Ectodermal cell (in vitro differentiated cells): Measurements from ENCODE around the gene XPA.
"Not testable (repeated sequence)": the region's sequence is repeated elsewhere in the genome, so short reads cannot be mapped to it uniquely, and the experiment has no call there.

ENCODE experiments used
- H3K27ac ChIP-seq: 2 replicates; pipeline ENCODE4 v1.7.0; 2013; ENCODE audit warnings: mild to moderate bottlenecking, low read depth, low read length; ENCODE audit not compliant: insufficient read depth, poor library complexity, severe bottlenecking
- H3K27me3 ChIP-seq: 2 replicates; pipeline ENCODE4 v1.7.0; 2013; ENCODE audit warnings: mild to moderate bottlenecking, low read length; ENCODE audit not compliant: insufficient read depth, control insufficient read depth, poor library complexity, severe bottlenecking
- H3K36me3 ChIP-seq: one replicate; pipeline ENCODE4 v1.7.0; 2013; ENCODE audit warnings: low read length; ENCODE audit not compliant: control insufficient read depth, insufficient read depth
- H3K4me1 ChIP-seq: one replicate; pipeline ENCODE4 v1.7.0; 2013; ENCODE audit warnings: low read length; ENCODE audit not compliant: control insufficient read depth, insufficient read depth
- H3K4me3 ChIP-seq: 2 replicates; pipeline ENCODE4 v1.7.0; 2013; ENCODE audit warnings: low read depth, low read length, control low read depth; ENCODE audit not compliant: insufficient read depth
- H3K9me3 ChIP-seq: 2 replicates; pipeline ENCODE4 v1.7.0; 2013; ENCODE audit warnings: mild to moderate bottlenecking, low read length, moderate library complexity; ENCODE audit not compliant: control insufficient read depth
- WGBS, 2 experiments: methylation state at CpG; one replicate each; pipeline ENCODE4 v1.1.7; 2013; ENCODE audit warnings: missing lambda C conversion rate in 2 of 2; 5-methylcytosine and 5-hydroxymethylcytosine counted together

XPA gene

GRCh38 chr9:97704345-97704677 is 7.2 kb upstream of the XPA start:
- Histone ChIP-seq H3K4me3 (no peak overlapping the region), H3K36me3 (no peaks in the 10 kb centered on the region), H3K27ac (no peak overlapping the region), H3K4me1 (no peaks in the 10 kb centered on the region), H3K9me3 (no peaks in the 10 kb centered on the region), H3K27me3 (peaks cover 7% of the 10 kb centered on the region)
- 89 to 91% methylated on average over 3 of the region's 3 CpGs for WGBS, 2 experiments

DNA sequence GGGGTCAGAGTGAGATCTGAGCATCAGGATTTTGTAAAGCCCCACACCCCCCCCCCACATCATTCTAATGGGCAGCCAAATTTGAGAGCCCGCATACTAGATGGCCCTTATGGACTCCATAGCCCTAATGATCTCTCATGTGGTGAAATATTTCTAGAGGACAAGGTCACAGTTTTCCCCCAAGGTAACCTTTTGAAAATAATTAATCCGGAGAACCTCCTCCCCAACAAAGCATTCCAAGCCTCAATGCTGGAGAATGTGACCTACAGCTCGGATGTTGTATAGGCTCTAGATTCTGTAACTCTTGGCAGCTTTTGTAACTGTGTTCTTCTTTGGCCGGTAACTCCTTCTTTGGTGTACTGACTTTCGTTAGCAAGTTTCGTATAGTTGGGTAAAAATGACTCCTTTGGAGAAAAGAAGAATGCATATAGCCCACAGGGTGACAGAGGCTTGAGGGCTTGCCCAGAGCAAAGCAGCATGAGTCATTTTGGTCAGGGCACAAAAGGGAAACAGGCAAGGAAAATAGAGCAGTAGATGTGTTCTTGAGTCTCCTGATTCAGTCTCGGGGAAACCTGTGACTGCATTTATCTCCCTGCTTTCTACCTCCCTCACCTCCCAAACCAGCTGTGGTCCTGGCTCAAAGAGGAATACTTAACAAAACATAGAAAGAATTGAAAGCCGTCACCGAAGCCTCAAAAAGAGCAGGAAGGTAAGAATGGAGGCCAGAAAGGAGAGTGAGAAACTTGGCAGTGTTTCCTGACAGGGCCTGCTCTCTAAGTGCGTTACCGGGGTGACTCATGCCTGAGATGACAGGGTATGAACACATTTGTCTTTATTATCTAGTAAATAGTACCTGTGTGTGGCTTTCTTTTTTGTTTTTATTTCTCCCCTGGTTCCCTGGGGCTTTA is 6.6 kb upstream of the XPA start:
- WGBS, 2 experiments: 87 to 89% methylated on average over 10 to 11 of the region's 11 CpGs
- Histone ChIP-seq H3K9me3 (no peaks in the 10 kb centered on the region), H3K4me1 (no peaks in the 10 kb centered on the region), H3K27me3 (peaks cover 7% of the 10 kb centered on the region), H3K27ac (no peak overlapping the region), H3K4me3 (no peak overlapping the region), H3K36me3 (no peaks in the 10 kb centered on the region)

DNA sequence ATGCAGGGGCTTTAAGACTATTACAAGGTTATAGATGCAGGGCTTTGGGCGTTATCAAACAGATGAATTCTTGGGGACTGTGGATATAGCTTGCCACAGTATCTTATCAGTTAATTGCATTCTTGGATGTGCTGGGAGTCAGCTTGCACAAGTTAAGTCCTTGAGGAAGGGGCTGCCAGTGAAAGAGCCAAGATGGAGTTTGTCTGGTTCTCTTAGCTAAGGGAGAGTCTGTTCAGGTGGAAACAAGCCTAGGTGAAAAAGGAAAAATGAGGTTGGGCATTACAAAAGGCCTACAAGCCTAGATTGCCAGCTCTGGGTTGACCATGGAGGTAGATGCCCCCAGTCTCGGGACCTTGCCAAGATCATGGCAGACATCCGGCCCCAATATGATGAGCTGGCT is 2.7 kb upstream of the XPA start:
- H3K9me3 ChIP-seq, H3K27ac ChIP-seq, H3K4me3 ChIP-seq, H3K4me1 ChIP-seq, H3K36me3 ChIP-seq: not testable (repeated sequence)
- WGBS, 2 experiments: 93 to 96% methylated on average over 3 of the region's 3 CpGs
- peaks cover 19% of the 10 kb centered on the region for H3K27me3 ChIP-seq

DNA sequence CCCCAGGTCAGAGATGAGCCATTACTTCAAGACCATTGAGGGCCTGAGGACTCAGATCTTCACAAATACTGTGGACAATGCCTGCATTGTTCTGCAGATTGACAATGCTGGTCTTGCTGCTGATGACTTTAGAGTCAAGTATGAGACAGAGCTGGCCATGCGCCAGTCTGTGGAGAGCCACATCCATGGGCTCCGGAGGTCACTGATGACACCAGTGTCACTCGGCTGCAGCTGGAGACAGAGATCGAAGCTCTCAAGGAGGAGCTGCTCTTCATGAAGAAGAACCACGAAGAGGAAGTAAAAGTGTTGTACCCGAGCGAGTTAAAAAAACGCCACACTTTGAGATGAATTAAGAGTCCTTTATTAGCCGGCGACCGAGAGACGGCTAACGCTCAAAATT is 2.1 kb upstream of the XPA start:
- H3K27me3 ChIP-seq: peaks cover 13% of the 10 kb centered on the region
- not testable (repeated sequence) for H3K36me3 ChIP-seq, H3K27ac ChIP-seq, H3K4me3 ChIP-seq, H3K4me1 ChIP-seq, H3K9me3 ChIP-seq
- WGBS, 2 experiments: 93 to 94% methylated on average over 13 of the region's 13 CpGs

DNA sequence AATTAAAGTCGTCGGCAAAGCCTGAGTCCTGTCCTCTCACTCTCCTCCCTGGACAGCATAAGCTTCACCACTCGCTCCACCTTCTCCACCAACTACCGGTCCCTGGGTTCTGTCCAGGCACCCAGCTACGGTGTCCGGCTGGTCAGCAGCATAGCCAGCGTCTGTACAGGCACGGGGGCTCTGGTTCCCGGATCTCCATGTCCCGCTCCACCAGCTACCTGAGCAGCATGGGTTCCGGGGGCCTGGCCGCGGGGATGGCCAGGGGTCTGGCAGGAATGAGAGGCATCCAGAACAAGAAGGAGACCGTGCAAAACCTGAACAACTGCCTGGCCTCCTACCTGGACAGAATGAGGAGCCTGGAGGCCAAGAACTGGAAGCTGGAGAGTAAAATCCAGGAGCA is 1.7 kb upstream of the XPA start:
- Histone ChIP-seq H3K27me3 (peaks cover 11% of the 10 kb centered on the region), H3K4me1 (peaks cover 9% of the 10 kb centered on the region), H3K9me3 (no peaks in the 10 kb centered on the region), H3K36me3 (no peaks in the 10 kb centered on the region), H3K27ac (no peak overlapping the region), H3K4me3 (no peak overlapping the region)
- 94 to 95% methylated on average over 14 of the region's 14 CpGs for WGBS, 2 experiments

DNA sequence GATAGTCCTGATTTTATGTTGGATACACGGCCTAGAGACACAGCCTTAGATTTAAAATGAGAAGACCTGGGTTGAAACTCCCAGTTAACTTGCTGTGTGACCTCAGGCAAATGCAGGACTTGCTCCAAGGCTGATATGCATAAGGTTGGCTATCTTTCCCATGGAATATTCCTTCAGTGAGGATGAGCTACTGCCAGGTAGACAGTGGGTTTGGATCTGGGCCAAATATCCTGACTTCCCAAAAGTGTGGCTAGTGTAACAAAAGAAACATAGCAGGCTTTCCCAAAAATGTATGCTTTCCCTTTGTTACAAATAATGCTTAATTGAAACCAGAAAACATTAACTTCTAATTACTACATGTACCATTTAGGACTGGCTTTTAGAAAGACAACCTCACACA is 697 bp upstream of the XPA start:
- Histone ChIP-seq H3K27me3 (peaks cover 11% of the 10 kb centered on the region), H3K36me3 (no peaks in the 10 kb centered on the region), H3K4me3 (peak overlapping the region; percentile 83), H3K9me3 (no peaks in the 10 kb centered on the region), H3K4me1 (peaks cover 9% of the 10 kb centered on the region), H3K27ac (no peak overlapping the region)
- WGBS, 2 experiments: 82 to 90% methylated on average over 1 of the region's 1 CpG

DNA sequence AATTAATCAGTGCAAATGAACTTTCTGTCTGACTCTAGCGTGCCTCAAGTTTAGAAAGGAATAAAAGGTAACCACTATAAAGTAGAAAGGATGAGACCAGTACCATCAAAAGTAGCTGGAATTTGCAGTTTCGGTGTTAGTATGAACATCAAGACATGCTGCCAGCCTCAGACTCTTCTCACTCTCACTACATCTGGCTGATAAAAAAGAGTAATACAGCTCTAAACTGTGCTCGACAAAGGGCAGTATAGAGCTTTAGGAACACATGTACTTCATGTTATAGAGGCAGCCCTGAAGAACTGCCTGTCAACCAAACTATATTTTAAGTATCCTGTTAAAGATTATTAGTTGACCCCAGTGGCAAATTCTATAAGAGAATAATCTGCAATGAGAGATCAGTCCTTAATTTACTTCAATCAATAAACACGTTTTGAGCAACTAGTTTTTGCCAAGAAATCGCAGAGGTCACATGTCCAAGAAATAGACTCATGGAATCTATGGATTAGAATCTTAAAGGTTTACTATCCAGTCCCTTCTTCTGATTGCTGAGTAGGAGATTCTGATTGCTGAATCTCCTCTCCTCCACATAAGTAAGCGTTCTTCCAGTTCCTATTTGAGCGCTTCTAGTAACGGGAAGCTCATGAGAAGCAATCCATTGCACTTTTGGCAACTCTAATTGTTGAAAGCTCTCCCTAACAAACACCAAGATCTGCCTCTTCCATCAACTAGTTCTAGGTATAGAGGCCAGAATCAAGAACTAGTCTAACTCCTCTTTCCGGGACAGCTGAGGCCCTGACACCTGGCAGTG is 941 bp downstream of the XPA start:
- peak overlapping the region; percentile 83 for H3K4me3 ChIP-seq
- peaks cover 9% of the 10 kb centered on the region for H3K4me1 ChIP-seq
- no peak overlapping the region for H3K27ac ChIP-seq
- no peaks in the 10 kb centered on the region for H3K36me3 ChIP-seq
- WGBS, 2 experiments: 50 to 53% methylated on average over 9 of the region's 9 CpGs
- H3K9me3 ChIP-seq: no peaks in the 10 kb centered on the region
- H3K27me3 ChIP-seq: peaks cover 11% of the 10 kb centered on the region

DNA sequence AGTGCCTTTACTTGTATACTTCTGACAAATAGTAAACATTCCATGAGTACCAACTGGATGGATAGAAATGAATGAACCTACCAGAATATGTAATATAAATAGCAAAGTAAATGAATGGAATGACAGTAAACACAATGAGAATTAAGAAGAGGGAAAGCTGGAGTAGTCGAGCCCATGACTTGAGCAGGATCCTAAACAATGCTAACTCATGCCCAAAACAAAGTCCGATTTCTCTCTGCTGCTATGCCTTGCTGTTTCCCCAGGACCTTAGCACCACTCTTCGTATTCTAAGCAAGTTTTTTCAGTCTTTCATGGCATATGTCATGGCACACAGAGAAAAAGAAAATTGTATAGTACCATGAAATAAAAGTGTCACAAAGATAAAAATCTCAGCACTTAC is 1.8 kb downstream of the XPA start:
- H3K4me3 ChIP-seq: no peak overlapping the region
- no peaks in the 10 kb centered on the region for H3K36me3 ChIP-seq
- H3K9me3 ChIP-seq: no peaks in the 10 kb centered on the region
- H3K27ac ChIP-seq: no peak overlapping the region
- H3K4me1 ChIP-seq: peaks cover 9% of the 10 kb centered on the region
- H3K27me3 ChIP-seq: peaks cover 11% of the 10 kb centered on the region
- WGBS, 2 experiments: 72 to 85% methylated on average over 3 of the region's 3 CpGs

DNA sequence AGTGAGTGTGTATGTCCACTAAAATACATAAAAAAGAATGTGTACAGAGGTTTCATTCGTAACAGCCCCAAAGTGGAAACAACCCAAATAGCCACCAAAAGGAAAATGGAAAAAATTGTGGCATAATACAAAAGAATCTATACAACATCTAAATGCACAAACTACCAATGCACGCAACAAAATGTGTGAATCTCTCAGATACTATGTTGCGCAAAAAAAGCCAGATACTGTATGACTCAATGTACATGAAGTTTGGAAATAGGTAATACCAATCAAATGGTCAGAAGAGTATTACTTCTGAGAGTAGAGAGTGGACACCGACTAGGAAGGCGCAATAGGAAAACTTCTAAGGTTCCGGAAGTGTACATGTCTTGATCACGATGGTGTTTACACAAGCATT is 2.4 kb downstream of the XPA start:
- peaks cover 9% of the 10 kb centered on the region for H3K4me1 ChIP-seq
- no peak overlapping the region for H3K4me3 ChIP-seq

GRCh38 chr9:97689401-97690180 is 7.5 kb downstream of the XPA start:
- H3K4me1 ChIP-seq: no peaks in the 10 kb centered on the region
- no peak overlapping the region for H3K27ac ChIP-seq
- H3K4me3 ChIP-seq: no peak overlapping the region
- no peaks in the 10 kb centered on the region for H3K36me3 ChIP-seq
- no peaks in the 10 kb centered on the region for H3K27me3 ChIP-seq
- H3K9me3 ChIP-seq: no peaks in the 10 kb centered on the region
- 57 to 72% methylated on average over 3 to 4 of the region's 4 CpGs for WGBS, 2 experiments

More for the DNA sequence above, 2.4 kb downstream of the XPA start:
- H3K9me3 ChIP-seq: no peaks in the 10 kb centered on the region
- H3K27me3 ChIP-seq: peaks cover 11% of the 10 kb centered on the region
- 94 to 96% methylated on average over 6 to 7 of the region's 7 CpGs for WGBS, 2 experiments
- no peak overlapping the region for H3K27ac ChIP-seq
- H3K36me3 ChIP-seq: no peaks in the 10 kb centered on the region
